ENCODE data around the gene IDH3B.

DNA sequence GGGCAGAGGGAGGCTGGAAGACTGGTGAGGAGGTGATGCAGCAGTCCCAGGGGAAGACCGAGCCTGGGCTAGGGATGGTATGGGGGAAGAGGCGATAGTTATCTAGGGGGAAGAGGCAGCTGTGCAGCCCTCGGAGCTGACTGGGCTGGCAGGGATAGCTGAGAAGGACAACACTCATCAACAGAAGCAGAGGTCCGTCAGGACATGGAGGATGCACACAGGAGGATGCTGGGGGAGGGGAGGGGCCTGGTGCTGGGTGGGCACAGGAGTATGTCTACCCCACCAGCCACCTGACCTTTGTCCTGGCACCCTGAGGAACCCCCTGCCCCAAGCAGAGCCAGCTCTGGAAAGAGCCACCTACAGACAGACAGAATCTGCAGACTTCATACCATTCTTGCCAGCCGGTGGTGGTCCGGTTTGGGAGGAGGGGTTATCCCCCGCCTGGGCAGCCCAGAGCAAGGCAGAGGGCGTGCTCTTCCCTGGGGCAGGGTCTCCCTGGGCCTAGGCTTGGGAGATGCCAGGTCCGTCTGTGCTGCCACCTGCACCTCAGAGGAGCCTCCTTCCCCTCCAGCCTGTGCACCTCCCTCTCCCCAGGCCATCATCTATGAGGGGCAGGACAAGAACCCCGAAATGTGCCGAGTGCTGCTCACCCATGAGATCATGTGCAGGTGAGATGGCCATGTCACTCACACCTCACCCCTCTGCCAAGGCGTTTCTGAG lies 43.5 kb upstream of the IDH3B start:
- TF ChIP-seq CTCF (conservative IDR thresholded peaks at IDR 0.05 in 1 of 2, IDR thresholded peaks at IDR 0.05 in 1 of 2; ENCODE audit: low read depth in 1 of 2, low read length in 2 of 2) = no peak
- no peak for TF ChIP-seq EZH2 (IDR thresholded peaks at IDR 0.05; ENCODE audit: low read length, missing control alignments)

Measured in fibroblast of lung (primary cell).